H9 (cell line): ENCODE measurements around the gene GMPS. TPM values are rescaled to one million over a fixed set of nuclear protein-coding genes. Genes with fewer than 3 reads are reported as not detected.

Experiments used
- DNase-seq: peaks from one replicate; pipeline ENCODE4 v3.0.0-alpha.2; 2017
- H2AFZ ChIP-seq: one replicate; pipeline ENCODE4 v1.6.1; 2013; ENCODE audit warnings: mild to moderate bottlenecking, low read length, control low read depth, moderate library complexity
- H2AK5ac ChIP-seq: 2 replicates; pipeline ENCODE4 v1.6.1; 2013; ENCODE audit warnings: low read length, control low read depth, mixed read lengths; ENCODE audit not compliant: insufficient read length
- H2BK120ac ChIP-seq: one replicate; pipeline ENCODE4 v1.6.1; 2013; ENCODE audit warnings: low read depth, mild to moderate bottlenecking, low read length, control low read depth, inconsistent platforms; ENCODE audit not compliant: poor library complexity, severe bottlenecking
- H2BK12ac ChIP-seq: 2 replicates; pipeline ENCODE4 v1.6.1; 2013; ENCODE audit warnings: low read length, control low read depth, mixed read lengths, low read depth; ENCODE audit not compliant: insufficient read length
- H2BK15ac ChIP-seq: 2 replicates; pipeline ENCODE4 v1.6.1; 2013; ENCODE audit warnings: low read depth, low read length, control low read depth
- H2BK20ac ChIP-seq: one replicate; pipeline ENCODE4 v1.6.1; 2013; ENCODE audit warnings: low read depth, mild to moderate bottlenecking, low read length, control low read depth, inconsistent platforms; ENCODE audit not compliant: poor library complexity, severe bottlenecking
- H2BK5ac ChIP-seq: 2 replicates; pipeline ENCODE4 v1.6.1; 2013; ENCODE audit warnings: low read length, control low read depth, mixed read lengths; ENCODE audit not compliant: insufficient read length
- H3K14ac ChIP-seq: 2 replicates; pipeline ENCODE4 v1.6.1; 2013; ENCODE audit warnings: low read length, control low read depth; ENCODE audit not compliant: insufficient read depth
- H3K18ac ChIP-seq: 2 replicates; pipeline ENCODE4 v1.6.1; 2013; ENCODE audit warnings: low read depth, mild to moderate bottlenecking, mixed read lengths, low read length, control low read depth; ENCODE audit not compliant: insufficient read length
- H3K23ac ChIP-seq: 2 replicates; pipeline ENCODE4 v1.6.1; 2013; ENCODE audit warnings: low read length, control low read depth, mixed read lengths, low read depth; ENCODE audit not compliant: insufficient read length
- H3K23me2 ChIP-seq: 2 replicates; pipeline ENCODE4 v1.6.1; 2013; ENCODE audit warnings: low read depth, mild to moderate bottlenecking, mixed read lengths, low read length, control low read depth; ENCODE audit not compliant: insufficient read length, poor library complexity, severe bottlenecking
- H3K27ac ChIP-seq: 2 replicates; pipeline ENCODE4 v1.5.1; 2013; ENCODE audit warnings: low read length, control low read depth, mixed read lengths, low read depth; ENCODE audit not compliant: insufficient read length
- H3K27me3 ChIP-seq: 2 replicates; pipeline ENCODE4 v1.6.1; 2013; ENCODE audit warnings: low read length, control low read depth, inconsistent platforms; ENCODE audit not compliant: insufficient read depth
- H3K4ac ChIP-seq: 2 replicates; pipeline ENCODE4 v1.6.1; 2013; ENCODE audit warnings: low read depth, mild to moderate bottlenecking, control low read depth, inconsistent platforms, low read length, moderate library complexity
- H3K4me1 ChIP-seq: 2 replicates; pipeline ENCODE4 v1.6.1; 2013; ENCODE audit warnings: low read length, control low read depth, inconsistent platforms; ENCODE audit not compliant: insufficient read depth
- H3K4me2 ChIP-seq: 2 replicates; pipeline ENCODE4 v1.6.1; 2013; ENCODE audit warnings: low read length, control low read depth, mixed read lengths; ENCODE audit not compliant: insufficient read length, insufficient read depth
- H3K56ac ChIP-seq: 2 replicates; pipeline ENCODE4 v1.6.1; 2013; ENCODE audit warnings: low read depth, mild to moderate bottlenecking, mixed read lengths, low read length, control low read depth; ENCODE audit not compliant: insufficient read length
- H3K79me1 ChIP-seq: 2 replicates; pipeline ENCODE4 v1.6.1; 2013; ENCODE audit warnings: low read depth, mild to moderate bottlenecking, moderate library complexity, low read length, control low read depth, inconsistent platforms; ENCODE audit not compliant: insufficient read depth, poor library complexity, severe bottlenecking
- H3K79me2 ChIP-seq: 2 replicates; pipeline ENCODE4 v1.6.1; 2013; ENCODE audit warnings: low read length, control low read depth, inconsistent platforms; ENCODE audit not compliant: insufficient read depth
- H3K9ac ChIP-seq: 2 replicates; pipeline ENCODE4 v1.6.1; 2013; ENCODE audit warnings: low read length, control low read depth, mixed read lengths; ENCODE audit not compliant: insufficient read length; ENCODE audit errors: extremely low read depth
- H3K9me3 ChIP-seq: one replicate; pipeline ENCODE4 v1.6.1; 2013; ENCODE audit warnings: low read depth, low read length, inconsistent platforms; ENCODE audit not compliant: control insufficient read depth
- H3T11ph ChIP-seq: one replicate; pipeline ENCODE4 v1.6.1; 2013; ENCODE audit warnings: mild to moderate bottlenecking, low read length, control low read depth, inconsistent platforms
- H4K20me1 ChIP-seq: one replicate; pipeline ENCODE4 v1.6.1; 2013; ENCODE audit not compliant: control insufficient read depth, insufficient read length, insufficient read depth
- H4K5ac ChIP-seq: 2 replicates; pipeline ENCODE4 v1.6.1; 2013; ENCODE audit warnings: low read depth, mild to moderate bottlenecking, mixed read lengths, low read length, control low read depth; ENCODE audit not compliant: insufficient read length
- H4K8ac ChIP-seq: replicated peaks from 2 replicates; pipeline ENCODE4 v1.6.1; 2013; ENCODE audit warnings: low read length, control low read depth, mixed read lengths, low read depth; ENCODE audit not compliant: insufficient read length
- H4K91ac ChIP-seq: 2 replicates; pipeline ENCODE4 v1.6.1; 2013; ENCODE audit warnings: low read depth, mild to moderate bottlenecking, moderate library complexity, mixed read lengths, low read length, control low read depth; ENCODE audit not compliant: insufficient read length
- H3K27ac Mint-ChIP-seq, 3 experiments: 2 replicates in 2 of 3; 3 replicates in 1 of 3; pipeline ENCODE4 v1.8.0; 2020 to 2021; ENCODE audit warnings: mixed read lengths in 3 of 3, mild to moderate bottlenecking in 1 of 3, moderate library complexity in 1 of 3
- H3K27me3 Mint-ChIP-seq: 2 replicates; pipeline ENCODE4 v1.8.0; 2021; ENCODE audit warnings: low read depth, mild to moderate bottlenecking, moderate library complexity, mixed read lengths
- H3K36me3 Mint-ChIP-seq, 3 experiments: 2 replicates in 2 of 3; 3 replicates in 1 of 3; pipeline ENCODE4 v1.8.0; 2020 to 2021; ENCODE audit warnings: low read depth in 3 of 3, mixed read lengths in 3 of 3; ENCODE audit not compliant: insufficient read depth in 1 of 3
- H3K4me1 Mint-ChIP-seq, 2 experiments: 2 replicates each; pipeline ENCODE4 v1.8.0; 2020; ENCODE audit warnings: mixed read lengths in 2 of 2
- H3K4me3 Mint-ChIP-seq, 2 experiments: 2 replicates in 1 of 2; 3 replicates in 1 of 2; pipeline ENCODE4 v1.8.0; 2020 to 2021; ENCODE audit warnings: mild to moderate bottlenecking in 2 of 2, mixed read lengths in 2 of 2, moderate library complexity in 1 of 2
- H3K9me3 Mint-ChIP-seq, 2 experiments: 2 replicates in 1 of 2; 3 replicates in 1 of 2; pipeline ENCODE4 v1.8.0; 2020; ENCODE audit warnings: mild to moderate bottlenecking in 2 of 2, mixed read lengths in 2 of 2, moderate library complexity in 1 of 2
- WGBS: extraction: QIAGEN DNeasy Blood & Tissue Kit; methylation state at CpG from one replicate; pipeline ENCODE4 v1.1.7; 2013; ENCODE audit warnings: missing lambda C conversion rate, low lambda C conversion rate, mixed read lengths; ENCODE audit not compliant: insufficient read length; ENCODE audit errors: extremely low coverage; 5-methylcytosine and 5-hydroxymethylcytosine counted together
- total RNA-seq: library from RNA; stranded (reverse); gene quantifications from 2 replicates; pipeline ENCODE4 v1.2.1, GENCODE V29; 2021
- TF ChIP-seq, protein P1 (sequence below): fragments of 200-600 bp; sonication (generic); conservative IDR thresholded peaks from 3 replicates; pipeline ENCODE4 v1.8.0; 2021; ENCODE audit warnings: antibody characterized with exemption, mild to moderate bottlenecking

GMPS gene
- total RNA-seq, 1 experiment from 2014 or later = 142 TPM

DNA sequence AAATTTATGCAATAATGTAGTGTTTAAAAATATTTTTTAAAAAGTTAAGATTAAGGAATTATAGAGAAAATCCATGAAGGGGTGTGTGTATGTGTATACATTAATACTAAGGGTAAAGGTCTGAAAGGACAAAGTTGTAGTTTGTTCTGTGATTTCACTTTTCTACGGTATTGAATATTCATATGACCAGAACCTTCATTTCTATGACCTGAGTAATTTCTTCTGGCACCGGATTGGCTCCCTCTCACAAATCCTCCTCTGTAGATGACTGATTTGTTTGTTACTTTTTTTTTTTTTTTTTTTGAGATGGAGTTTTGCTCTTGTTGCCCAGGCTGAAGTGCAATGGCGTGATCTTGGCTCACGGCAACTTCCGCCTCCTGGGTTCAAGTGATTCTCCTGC, 20.9 kb downstream of the GMPS start:
- Histone ChIP-seq H3K79me2 (peaks cover 15% of the 10 kb centered on the region; the same call in 1 of the 2 replicates), H3K14ac (no peak overlapping the region), H3K4ac (no peak overlapping the region), H2AFZ (no peak overlapping the region), H3K23ac (no peak overlapping the region), H4K8ac (no peak overlapping the region), H3K9me3 (no peaks in the 10 kb centered on the region), H3K4me1 (no peaks in the 10 kb centered on the region; the same call in 1 of the 2 replicates), H3K9ac (no peak overlapping the region), H2AK5ac (no peak overlapping the region), H2BK15ac (no peak overlapping the region), H2BK20ac (no peak overlapping the region), H2BK120ac (no peak overlapping the region), H2BK5ac (no peak overlapping the region), H2BK12ac (no peak overlapping the region), H3T11ph (no peak overlapping the region), H3K23me2 (no peaks in the 10 kb centered on the region), H3K27me3 (no peaks in the 10 kb centered on the region), H3K18ac (no peak overlapping the region), H4K20me1 (no peaks in the 10 kb centered on the region), H3K4me2 (no peak overlapping the region), H4K5ac (no peak overlapping the region), H3K27ac (no peak overlapping the region), H3K79me1 (peaks cover 13% of the 10 kb centered on the region), H4K91ac (no peak overlapping the region), H3K56ac (no peak overlapping the region)
- no CpG with 5 or more reads among the region's 5 CpGs for WGBS
- Mint-ChIP-seq H3K27me3 (no peaks in the 10 kb centered on the region), H3K36me3 (peaks cover 17 to 31% (median 24%) of the 10 kb centered on the region in 3 experiments; a peak in 6 of 7 replicates), H3K4me3 (no peak overlapping the region), H3K27ac (no peak overlapping the region), H3K9me3 (no peaks in the 10 kb centered on the region), H3K4me1 (peaks cover 13 to 15% of the 10 kb centered on the region in 2 experiments)
- DNase-seq = no peak
- TF ChIP-seq, protein P1, sequence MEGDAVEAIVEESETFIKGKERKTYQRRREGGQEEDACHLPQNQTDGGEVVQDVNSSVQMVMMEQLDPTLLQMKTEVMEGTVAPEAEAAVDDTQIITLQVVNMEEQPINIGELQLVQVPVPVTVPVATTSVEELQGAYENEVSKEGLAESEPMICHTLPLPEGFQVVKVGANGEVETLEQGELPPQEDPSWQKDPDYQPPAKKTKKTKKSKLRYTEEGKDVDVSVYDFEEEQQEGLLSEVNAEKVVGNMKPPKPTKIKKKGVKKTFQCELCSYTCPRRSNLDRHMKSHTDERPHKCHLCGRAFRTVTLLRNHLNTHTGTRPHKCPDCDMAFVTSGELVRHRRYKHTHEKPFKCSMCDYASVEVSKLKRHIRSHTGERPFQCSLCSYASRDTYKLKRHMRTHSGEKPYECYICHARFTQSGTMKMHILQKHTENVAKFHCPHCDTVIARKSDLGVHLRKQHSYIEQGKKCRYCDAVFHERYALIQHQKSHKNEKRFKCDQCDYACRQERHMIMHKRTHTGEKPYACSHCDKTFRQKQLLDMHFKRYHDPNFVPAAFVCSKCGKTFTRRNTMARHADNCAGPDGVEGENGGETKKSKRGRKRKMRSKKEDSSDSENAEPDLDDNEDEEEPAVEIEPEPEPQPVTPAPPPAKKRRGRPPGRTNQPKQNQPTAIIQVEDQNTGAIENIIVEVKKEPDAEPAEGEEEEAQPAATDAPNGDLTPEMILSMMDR = no peak
